Endothelial cell of umbilical vein (primary cell): ENCODE data around the gene ADGRG3. TPM values are rescaled to one million over a fixed set of nuclear protein-coding genes. Genes with fewer than 3 reads are reported as not detected.

Experiments used
- BruUV-seq: library from RNA; stranded (reverse); fragments of 400-500 nt; replicated peaks from 2 replicates; lab custom pipeline; 2021; lab: Mats Ljungman, UMichigan
- CTCF ChIA-PET: fragments of 300-600, 350-600 bp; sonication (Branson Sonifier 250); formaldehyde crosslinking; loops from one replicate; lab custom pipeline; 2021; ENCODE audit warnings: antibody characterized with exemption, inconsistent platforms; lab: Charles Lee
- POLR2A ChIA-PET: fragments of 300-600, 350-600 bp; sonication (Branson Sonifier 250); formaldehyde crosslinking; loops from one replicate; lab custom pipeline; 2021; ENCODE audit warnings: antibody characterized with exemption, inconsistent platforms; lab: Charles Lee
- DNase-seq: peaks from one replicate; pipeline ENCODE4 v3.0.0-alpha.2; 2011; ENCODE audit warnings: low read depth, low spot score
- FAIRE-seq: peaks from 2 replicates; lab custom pipeline; 2011; peaks lifted over from hg19 to GRCh38; lab: Jason Lieb, UNC
- H2AFZ ChIP-seq: 2 replicates; pipeline ENCODE4 v1.6.0; 2012; ENCODE audit warnings: low read depth, low read length, control low read depth, inconsistent platforms
- H3K27ac ChIP-seq: 2 replicates; pipeline ENCODE4 v1.5.1; 2011; ENCODE audit warnings: low read depth, mild to moderate bottlenecking, control low read depth, low read length, moderate library complexity; ENCODE audit not compliant: insufficient read depth
- H3K27me3 ChIP-seq, 2 experiments: 2 replicates each; pipeline versions ENCODE4 v1.6.0 to v1.6.1; 2011; ENCODE audit warnings: low read length in 2 of 2, mixed read lengths in 1 of 2; ENCODE audit not compliant: control insufficient read depth in 2 of 2, insufficient read depth in 2 of 2
- H3K36me3 ChIP-seq, 2 experiments: 2 replicates in 1 of 2; 3 replicates in 1 of 2; pipeline ENCODE4 v1.5.1; 2011; ENCODE audit warnings: low read length in 2 of 2, mild to moderate bottlenecking in 1 of 2, moderate library complexity in 1 of 2; ENCODE audit not compliant: control insufficient read depth in 2 of 2, insufficient read depth in 2 of 2; ENCODE audit errors: extremely low read depth in 1 of 2
- H3K4me1 ChIP-seq: 3 replicates; pipeline ENCODE4 v1.5.1; 2011; ENCODE audit warnings: mild to moderate bottlenecking, low read length; ENCODE audit not compliant: control insufficient read depth, insufficient read depth; ENCODE audit errors: extremely low read depth
- H3K4me2 ChIP-seq: 2 replicates; pipeline ENCODE4 v1.6.1; 2011; ENCODE audit warnings: low read length, control low read depth, mixed read lengths; ENCODE audit not compliant: insufficient read depth
- H3K4me3 ChIP-seq, 3 experiments: fragments of 200-600 bp in 1 of 3; sonication (generic), shearing (Covaris generic) in 1 of 3; replicated peaks in 1 of 3; 2 replicates each; pipeline ENCODE4 v1.5.1; 2011 to 2016; ENCODE audit warnings: control low read depth in 3 of 3, low read length in 3 of 3, mild to moderate bottlenecking in 2 of 3, inconsistent platforms in 1 of 3, low read depth in 1 of 3, moderate library complexity in 1 of 3; ENCODE audit not compliant: insufficient read depth in 1 of 3
- H3K79me2 ChIP-seq: 2 replicates; pipeline ENCODE4 v1.6.0; 2012; ENCODE audit warnings: low read length, inconsistent platforms; ENCODE audit not compliant: control insufficient read depth, insufficient read depth
- H3K9ac ChIP-seq: replicated peaks from 2 replicates; pipeline ENCODE3; 2011; ENCODE audit warnings: low read length, control low read depth; ENCODE audit not compliant: insufficient read depth; ENCODE audit errors: extremely low read depth
- H3K9me1 ChIP-seq: replicated peaks from 3 replicates; pipeline ENCODE4 v1.6.0; 2011; ENCODE audit warnings: mild to moderate bottlenecking, low read length; ENCODE audit not compliant: control insufficient read depth, insufficient read depth; ENCODE audit errors: extremely low read depth
- H3K9me3 ChIP-seq: replicated peaks from 2 replicates; pipeline ENCODE4 v1.5.1; 2012; ENCODE audit warnings: low read length, inconsistent platforms; ENCODE audit not compliant: control insufficient read depth, insufficient read depth
- H4K20me1 ChIP-seq: replicated peaks from 2 replicates; pipeline ENCODE3; 2011; ENCODE audit warnings: mild to moderate bottlenecking, low read length; ENCODE audit not compliant: control insufficient read depth, insufficient read depth; ENCODE audit errors: extremely low read depth
- EZH2 ChIP-seq: IDR thresholded peaks from 2 replicates; pipeline ENCODE4 v1.6.1; 2012; ENCODE audit warnings: borderline replicate concordance, low read depth, mild to moderate bottlenecking, moderate library complexity, low read length, inconsistent platforms; ENCODE audit not compliant: severe bottlenecking
- FOS ChIP-seq: IDR thresholded peaks from 2 replicates; pipeline ENCODE4 v1.6.1; 2011; ENCODE audit warnings: mild to moderate bottlenecking, low read length, moderate library complexity, borderline replicate concordance; ENCODE audit not compliant: insufficient read depth
- GATA2 ChIP-seq: IDR thresholded peaks from 2 replicates; pipeline ENCODE4 v1.7.0; 2011; ENCODE audit warnings: low read depth, mild to moderate bottlenecking, moderate library complexity, mixed read lengths, low read length; ENCODE audit not compliant: insufficient read length, insufficient read depth
- JUN ChIP-seq: IDR thresholded peaks from 2 replicates; pipeline ENCODE4 v1.6.1; 2011; ENCODE audit warnings: borderline replicate concordance, low read depth; ENCODE audit not compliant: insufficient read length, insufficient read depth
- MAX ChIP-seq: IDR thresholded peaks from 2 replicates; pipeline ENCODE4 v1.6.1; 2011; ENCODE audit not compliant: insufficient read depth, insufficient read length
- MYC ChIP-seq: IDR thresholded peaks from one replicate; pipeline ENCODE4 v1.6.1; 2011; ENCODE audit warnings: mild to moderate bottlenecking, low read depth, low read length
- dilution Hi-C: fragments of 300-500 bp; cut with MboI; formaldehyde crosslinking; loops from one replicate; pipeline ENCODE4 v1.15.0; 2019; ENCODE audit warnings: low sequenced_read_pairs; ENCODE audit not compliant: extremely low pct_ligation_motif_present
- intact Hi-C: fragments of 100-400 bp; cut with micrococcal nuclease; formaldehyde crosslinking; loops from one replicate; pipeline ENCODE4 v1.10.0; 2022
- polyA plus RNA-seq, 4 experiments: library from polyadenylated mRNA; depleted of rRNA in 3 of 4; stranded (reverse) in 3 of 4; unstranded in 1 of 4; fragments of >200 nt; gene quantifications; 2 replicates each; pipeline versions ENCODE4 v1.2.1 to v1.2.3, GENCODE V29; 2011 to 2012; ENCODE audit warnings: missing spikeins in 1 of 4
- total RNA-seq: library from RNA; stranded (reverse); gene quantifications from 2 replicates; pipeline ENCODE4 v1.2.3, GENCODE V29; 2021
- TF ChIP-seq, protein P1 (sequence below), 2 donors: IDR thresholded peaks; 1 replicate in 1 of 2; 2 replicates in 1 of 2; pipeline ENCODE4 v1.5.1; 2011; ENCODE audit warnings: low read length in 2 of 2, mild to moderate bottlenecking in 2 of 2, moderate library complexity in 2 of 2, control low read depth in 1 of 2, inconsistent platforms in 1 of 2, low read depth in 1 of 2; ENCODE audit not compliant: insufficient read depth in 1 of 2; ENCODE audit errors: extremely low read depth in 1 of 2

Gene ADGRG3
- total and polyA plus RNA-seq, 2 donors (not counting 3 experiments of a cell fraction or from before 2014, with no cell fraction given): not detected

- no peak for DNase-seq
- H3K4me1 ChIP-seq: no peaks in the 10 kb centered on the region
- BruUV-seq: no TSS peak
- H3K9me3 ChIP-seq: no peaks in the 10 kb centered on the region
- H4K20me1 ChIP-seq: no peaks in the 10 kb centered on the region
- no peak for FAIRE-seq
- no peaks in the 10 kb centered on the region for H3K79me2 ChIP-seq
- H2AFZ ChIP-seq: no peak overlapping the region
- no peaks in the 10 kb centered on the region for H3K27me3 ChIP-seq
- no peak overlapping the region for H3K9ac ChIP-seq
- H3K27ac ChIP-seq: no peak overlapping the region
- no peaks in the 10 kb centered on the region for H3K36me3 ChIP-seq
- dilution Hi-C loops: no loop called here
- no peaks in the 10 kb centered on the region for H3K9me1 ChIP-seq
- ChIA-PET CTCF (interaction anchor here (1.4 kb wide), 1 partner anchor 111 kb away, joined by 3 read pairs; no protein-coding TSS in a partner anchor), POLR2A (no interaction called here)
- TF ChIP-seq JUN (no peak), MYC (no peak), EZH2 (no peak)
- H3K4me3 ChIP-seq: no peak overlapping the region
- intact Hi-C loops: no loop called here
- no peak overlapping the region for H3K4me2 ChIP-seq
Measured at GRCh38 chr16:57701759-57702371, 33.8 kb downstream of the ADGRG3 start.

GRCh38 chr16:57703416-57704010, 35.4 kb downstream of the ADGRG3 start:
- H3K27me3 ChIP-seq: no peaks in the 10 kb centered on the region
- no peak overlapping the region for H3K4me2 ChIP-seq
- H3K9ac ChIP-seq: no peak overlapping the region
- H3K4me3 ChIP-seq: no peak overlapping the region
- H3K36me3 ChIP-seq: no peaks in the 10 kb centered on the region
- dilution Hi-C loops: no loop called here
- H3K9me3 ChIP-seq: no peaks in the 10 kb centered on the region
- no peak for TF ChIP-seq MYC
- TF ChIP-seq JUN: no peak
- no peak for TF ChIP-seq MAX
- TF ChIP-seq, protein P1, sequence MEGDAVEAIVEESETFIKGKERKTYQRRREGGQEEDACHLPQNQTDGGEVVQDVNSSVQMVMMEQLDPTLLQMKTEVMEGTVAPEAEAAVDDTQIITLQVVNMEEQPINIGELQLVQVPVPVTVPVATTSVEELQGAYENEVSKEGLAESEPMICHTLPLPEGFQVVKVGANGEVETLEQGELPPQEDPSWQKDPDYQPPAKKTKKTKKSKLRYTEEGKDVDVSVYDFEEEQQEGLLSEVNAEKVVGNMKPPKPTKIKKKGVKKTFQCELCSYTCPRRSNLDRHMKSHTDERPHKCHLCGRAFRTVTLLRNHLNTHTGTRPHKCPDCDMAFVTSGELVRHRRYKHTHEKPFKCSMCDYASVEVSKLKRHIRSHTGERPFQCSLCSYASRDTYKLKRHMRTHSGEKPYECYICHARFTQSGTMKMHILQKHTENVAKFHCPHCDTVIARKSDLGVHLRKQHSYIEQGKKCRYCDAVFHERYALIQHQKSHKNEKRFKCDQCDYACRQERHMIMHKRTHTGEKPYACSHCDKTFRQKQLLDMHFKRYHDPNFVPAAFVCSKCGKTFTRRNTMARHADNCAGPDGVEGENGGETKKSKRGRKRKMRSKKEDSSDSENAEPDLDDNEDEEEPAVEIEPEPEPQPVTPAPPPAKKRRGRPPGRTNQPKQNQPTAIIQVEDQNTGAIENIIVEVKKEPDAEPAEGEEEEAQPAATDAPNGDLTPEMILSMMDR (IDR thresholded peaks at IDR 0.05; ENCODE audit: extremely low read depth in 1 of 2, insufficient read depth in 1 of 2, low read depth in 1 of 2, low read length in 2 of 2): no peak
- no peak for TF ChIP-seq FOS
- no peak for TF ChIP-seq GATA2
- TF ChIP-seq EZH2: no peak
- no peaks in the 10 kb centered on the region for H3K4me1 ChIP-seq
- no peaks in the 10 kb centered on the region for H3K79me2 ChIP-seq
- no peaks in the 10 kb centered on the region for H3K9me1 ChIP-seq
- H3K27ac ChIP-seq: no peak overlapping the region
- no TSS peak for BruUV-seq
- H2AFZ ChIP-seq: no peak overlapping the region
- CTCF ChIA-PET: interaction anchor here (1.5 kb wide), 1 partner anchor 20 kb away, joined by 5 read pairs; no protein-coding TSS in a partner anchor
- intact Hi-C loops: no loop called here
- POLR2A ChIA-PET: interaction anchor here (0.6 to 0.7 kb wide), 2 partner anchors 21 to 1078 kb away, joined by 3 to 5 read pairs; partner anchors contain the start of gene MT1E
- FAIRE-seq (no peak), DNase-seq (no peak)
- H4K20me1 ChIP-seq: no peaks in the 10 kb centered on the region
